CD4-positive, alpha-beta T cell treated with Interleukin-10 for 1 hour (primary cell): ENCODE results near the gene ABHD12B.
"Not testable (repeated sequence)": the region's sequence is repeated elsewhere in the genome, so short reads cannot be mapped to it uniquely, and the experiment has no call there.

Experiments
- DNase-seq: peaks from one replicate; pipeline ENCODE4 v3.0.0-alpha.2; 2020

ABHD12B gene

GRCh38 chr14:50937325-50937724, 65.5 kb downstream of the ABHD12B start:
- DNase-seq, result no peak

DNA sequence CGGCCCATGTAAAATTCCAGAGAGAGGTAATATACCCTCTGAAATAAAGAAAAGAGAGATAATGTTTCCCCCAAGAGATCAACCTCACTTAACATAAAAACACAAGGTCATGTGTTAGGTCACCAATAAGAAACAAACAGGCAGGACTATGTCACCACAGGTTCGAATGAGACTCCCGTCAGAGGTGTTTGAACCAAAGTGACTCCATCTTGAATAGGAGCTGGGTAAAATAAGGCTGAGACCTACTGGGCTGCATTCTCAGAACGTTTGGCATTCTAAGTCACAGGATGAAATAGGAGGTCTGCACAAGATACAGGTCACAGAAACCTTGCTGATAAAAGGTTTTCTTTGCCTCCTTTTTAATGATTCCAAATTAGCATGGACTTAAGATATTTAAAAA, 65.9 kb downstream of the ABHD12B start:
- no peak for DNase-seq

DNA sequence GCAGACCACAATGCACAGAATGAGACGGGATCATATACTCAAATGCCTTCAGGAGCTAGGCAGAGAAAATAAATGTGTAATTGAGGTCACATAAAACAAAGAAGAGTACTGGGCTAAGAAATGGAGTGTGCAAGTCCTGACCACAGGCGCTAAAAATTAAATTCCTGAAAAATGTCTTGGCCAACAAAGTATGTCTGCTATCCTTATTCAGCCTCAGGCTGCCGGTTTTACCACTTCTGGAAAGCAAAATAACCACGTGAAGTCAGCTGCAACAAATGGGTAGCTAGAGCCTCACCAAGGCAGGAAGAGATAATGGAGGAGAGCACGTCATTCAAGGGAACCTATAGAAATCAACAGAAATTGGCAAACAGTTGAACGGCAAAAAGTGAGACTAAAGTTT, 69.3 kb downstream of the ABHD12B start:
- no peak for DNase-seq

DNA sequence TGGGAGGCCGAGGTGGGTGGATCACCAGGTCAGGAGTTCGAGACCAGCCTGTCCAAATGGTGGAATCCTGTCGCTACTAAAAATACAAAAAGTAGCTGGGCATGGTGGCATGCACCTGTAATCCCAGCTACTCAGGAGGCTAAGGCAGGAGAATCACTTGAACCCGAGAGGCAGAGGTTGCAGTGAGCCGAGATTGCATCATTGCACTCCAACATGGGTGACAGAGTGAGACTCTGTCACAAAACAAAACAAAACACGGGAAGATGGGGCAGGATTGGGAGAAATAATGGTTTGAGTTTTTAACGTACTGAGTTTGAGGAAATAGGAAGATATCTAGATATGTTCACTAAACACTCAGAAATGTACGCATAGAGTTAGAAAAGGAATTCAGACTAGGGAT, 69.8 kb downstream of the ABHD12B start:
- not testable (repeated sequence) for DNase-seq

GRCh38 chr14:50943261-50943942, 71.5 kb downstream of the ABHD12B start:
- no peak for DNase-seq

DNA sequence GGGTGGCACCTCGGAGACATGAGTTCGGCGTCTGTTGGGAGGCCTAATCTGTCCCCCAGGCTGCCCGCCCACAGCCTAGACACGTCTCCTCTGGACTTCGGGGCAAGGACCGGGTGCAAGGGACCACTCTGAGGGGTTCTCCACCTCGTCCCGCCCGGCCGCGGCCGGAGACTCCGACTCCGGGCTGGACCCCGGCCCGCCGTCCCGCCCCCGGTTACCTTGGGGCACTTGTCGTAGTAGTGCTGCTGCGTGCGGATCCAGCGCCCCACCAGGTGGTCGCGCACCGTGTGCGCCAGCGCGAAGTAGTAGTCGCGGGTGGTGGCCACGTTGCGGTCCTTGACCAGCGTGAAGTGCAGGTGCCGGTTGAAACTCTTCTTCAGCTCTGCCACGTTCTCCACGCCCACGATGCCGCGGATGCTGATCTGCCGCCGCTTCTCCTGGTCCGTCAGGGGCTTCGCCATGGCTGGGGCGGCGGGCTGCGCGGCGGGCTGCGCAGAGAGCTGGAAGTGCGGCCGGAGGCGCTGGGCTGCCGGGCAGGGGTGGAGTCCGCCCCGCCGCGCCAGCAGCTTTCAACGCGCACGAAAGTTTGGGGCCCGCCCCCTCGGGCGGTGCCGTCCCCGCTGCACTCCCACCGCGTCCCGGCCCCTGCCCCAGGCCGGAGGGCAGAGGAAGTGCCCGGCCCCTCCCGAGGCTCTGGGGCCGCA, 72.2 kb downstream of the ABHD12B start, which contains the start of gene PYGL:
Gene PYGL (minus strand): TSS at position 541 of the 704 bp plus-strand sequence. CDS start 80 bp downstream, at position 461.
- DNase-seq, result peak; percentile 12

DNA sequence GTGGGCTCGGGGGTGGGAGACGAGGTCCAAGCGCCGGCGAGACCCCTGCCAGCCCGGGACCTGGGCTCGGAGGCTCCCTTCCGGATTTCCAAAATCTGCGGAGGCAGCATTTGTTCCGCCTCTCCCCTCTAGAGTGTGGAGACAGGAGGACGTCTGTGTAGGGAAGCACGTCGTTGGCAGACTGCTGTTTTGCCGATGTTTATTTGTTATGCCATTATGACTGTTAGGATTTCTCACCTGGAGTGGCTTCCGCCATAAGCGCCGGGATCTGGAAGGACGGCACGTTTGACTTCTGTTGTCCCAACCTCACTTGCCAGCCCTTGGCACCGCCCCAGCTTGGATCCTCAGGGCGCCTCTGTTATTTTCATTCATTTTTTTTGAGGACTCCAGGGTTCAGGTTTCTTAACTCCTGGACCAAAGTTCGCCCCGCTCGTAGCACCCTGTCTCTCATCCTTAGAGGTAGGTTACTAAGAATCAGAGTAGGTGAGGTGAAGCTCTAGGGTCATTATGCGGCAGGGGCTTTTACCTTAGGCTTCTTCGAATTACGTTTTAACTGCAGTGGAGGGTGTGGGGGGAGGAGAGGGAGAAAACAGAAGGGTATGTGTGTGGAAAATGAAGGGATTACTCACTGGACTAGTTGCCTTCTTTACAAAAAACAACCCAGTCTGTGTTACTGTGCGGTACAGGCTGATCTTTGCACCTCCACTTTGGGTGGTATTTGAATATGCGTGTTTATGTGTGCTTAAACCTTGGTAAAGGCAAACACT, 73.0 kb downstream of the ABHD12B start:
- no peak for DNase-seq

- DNase-seq, result no peak
Observed at GRCh38 chr14:50946234-50946935, 74.5 kb downstream of the ABHD12B start.

GRCh38 chr14:50947446-50947845, 75.6 kb downstream of the ABHD12B start:
- no peak for DNase-seq

- DNase-seq, result no peak
Observed at GRCh38 chr14:50948205-50948604, 76.4 kb downstream of the ABHD12B start.

- DNase-seq, result no peak
Observed at GRCh38 chr14:50951032-50951431, 79.2 kb downstream of the ABHD12B start.

GRCh38 chr14:50953502-50953901, 81.6 kb downstream of the ABHD12B start:
- DNase-seq, result no peak
